Erythroblast (primary cell): Measurements from ENCODE around the gene ZNF594.
"Not testable (repeated sequence)": the region's sequence is repeated elsewhere in the genome, so short reads cannot be mapped to it uniquely, and the experiment has no call there.

Experiments
- DNase-seq, 2 experiments: peaks; one replicate each; lab custom pipeline; 2025; lab: John Stamatoyannopoulos, UW
- GATA1 ChIP-seq: IDR thresholded peaks from 2 replicates; pipeline ENCODE4 v1.6.1; 2011; ENCODE audit warnings: low read depth, mild to moderate bottlenecking, control low read depth, low read length, moderate library complexity
- POLR2A ChIP-seq: IDR thresholded peaks from 2 replicates; pipeline ENCODE4 v1.6.1; 2011; ENCODE audit warnings: mild to moderate bottlenecking, low read length

Gene ZNF594

DNA sequence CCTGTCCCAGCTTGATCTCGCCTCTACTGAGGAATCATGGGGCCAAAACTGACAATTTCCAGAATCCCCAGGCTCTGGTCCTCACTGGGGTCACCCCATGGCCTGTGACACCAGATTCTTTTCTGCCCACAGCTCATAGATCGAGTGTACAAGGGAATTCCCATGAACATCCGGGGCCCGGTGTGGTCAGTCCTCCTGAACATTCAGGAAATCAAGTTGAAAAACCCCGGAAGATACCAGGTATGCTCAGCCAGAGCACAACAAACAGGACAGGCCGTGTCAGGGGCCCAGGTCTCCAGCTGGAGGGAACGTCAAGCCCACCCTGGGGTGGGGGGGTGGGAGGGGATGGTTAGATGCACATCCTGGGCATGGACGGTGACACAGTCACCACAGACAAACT lies 58.4 kb downstream of the ZNF594 start:
- TF ChIP-seq GATA1 (no peak), POLR2A (no peak)
- DNase-seq: no peak

DNA sequence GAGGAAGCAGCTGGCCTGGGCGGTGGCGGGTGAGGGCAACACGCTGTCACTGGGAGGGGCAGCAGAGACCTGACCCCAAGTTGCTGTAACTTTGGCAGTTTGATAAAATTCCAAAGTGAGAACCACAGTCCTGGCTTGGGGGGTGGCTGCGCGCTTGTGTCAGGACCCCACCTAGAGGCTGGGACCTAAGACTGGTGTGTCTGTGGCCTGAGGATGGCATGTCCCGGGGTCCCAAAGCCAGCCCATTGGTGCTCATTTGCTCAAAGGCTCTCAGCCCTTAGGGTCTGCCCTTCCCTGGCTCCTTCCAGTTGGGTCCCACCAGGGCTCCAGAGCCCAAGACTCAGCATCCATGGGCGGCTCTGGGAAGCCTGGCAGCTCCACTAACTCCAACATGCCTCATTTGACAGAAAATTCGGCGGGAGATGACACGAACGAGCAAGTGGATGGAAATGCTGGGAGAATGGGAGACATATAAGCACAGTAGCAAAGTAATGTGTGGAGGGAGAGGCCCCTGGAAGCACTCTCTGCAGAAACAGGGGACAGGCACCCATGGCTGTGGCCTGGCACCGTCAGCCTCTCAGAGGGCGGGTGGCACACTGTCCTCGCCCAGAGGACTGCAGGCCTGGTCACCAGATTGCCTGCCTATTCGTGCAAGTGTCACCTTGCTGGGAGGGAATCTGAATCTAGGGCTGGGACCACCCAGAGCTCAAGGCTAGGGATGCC lies 59.0 kb downstream of the ZNF594 start:
- DNase-seq: not testable (repeated sequence)

DNA sequence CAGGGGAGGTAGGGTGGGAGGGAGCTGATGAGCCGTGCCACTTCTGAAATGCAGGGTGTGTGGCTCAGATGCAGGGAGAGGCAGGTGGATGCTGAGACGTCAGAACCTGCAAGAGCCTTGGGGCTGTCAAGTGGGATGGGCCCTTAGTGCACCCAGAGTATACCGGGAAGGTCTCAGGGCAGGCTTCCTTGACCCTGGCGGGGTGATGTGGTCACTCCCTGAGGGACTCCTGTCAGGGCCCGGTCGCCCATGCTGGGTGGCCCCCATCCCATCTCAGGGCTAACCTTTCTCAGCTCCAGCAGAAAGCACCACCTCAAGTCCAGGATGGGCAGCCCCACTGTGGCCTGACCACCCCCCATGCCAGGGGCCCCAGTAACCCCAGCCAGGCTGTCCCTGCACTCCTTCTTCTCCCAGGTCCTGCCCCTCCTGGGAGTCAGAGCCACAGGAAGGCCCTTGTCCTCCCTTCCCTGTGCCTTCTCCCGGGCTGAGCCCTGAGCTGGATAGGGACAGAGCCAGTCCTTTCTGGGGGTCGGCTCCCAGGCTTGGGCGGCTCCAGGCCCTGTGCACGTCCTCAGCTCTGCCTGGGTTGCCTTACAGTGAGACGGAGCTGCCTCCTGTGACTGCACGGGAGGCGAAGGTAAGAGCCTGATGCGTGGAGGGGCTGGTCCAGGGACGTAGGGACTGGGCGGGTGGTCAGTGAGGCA lies 59.7 kb downstream of the ZNF594 start:
- not testable (repeated sequence) for DNase-seq

DNA sequence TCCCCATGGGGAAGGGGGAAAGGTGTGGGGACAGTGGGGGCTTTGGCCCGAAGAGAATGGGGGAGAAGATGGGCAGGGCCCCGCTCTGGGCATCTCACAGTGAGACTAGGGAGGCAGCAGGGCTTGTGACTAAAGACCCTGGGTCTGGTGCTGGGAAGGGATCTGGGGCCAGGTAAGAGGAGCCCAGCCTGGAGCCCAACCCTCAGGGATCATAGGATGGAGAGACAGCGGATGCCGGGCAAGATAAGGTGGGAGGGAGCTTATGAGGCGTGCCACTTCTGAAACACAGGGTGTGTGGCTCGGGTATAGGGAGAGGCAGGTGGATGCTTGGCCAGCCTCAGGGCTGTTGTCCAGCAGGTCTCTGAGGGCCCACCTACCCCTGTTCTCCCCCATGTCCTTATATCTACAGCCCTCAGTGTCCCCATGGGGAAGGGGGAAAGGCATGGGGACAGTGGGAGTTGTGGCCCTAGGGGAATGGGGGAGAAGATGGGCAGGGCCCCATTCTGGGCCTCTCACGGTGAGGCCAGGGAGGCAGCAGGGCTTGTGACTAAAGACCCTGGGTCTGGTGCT lies 60.4 kb downstream of the ZNF594 start:
- TF ChIP-seq POLR2A (no peak), GATA1 (no peak)
- no peak for DNase-seq

DNA sequence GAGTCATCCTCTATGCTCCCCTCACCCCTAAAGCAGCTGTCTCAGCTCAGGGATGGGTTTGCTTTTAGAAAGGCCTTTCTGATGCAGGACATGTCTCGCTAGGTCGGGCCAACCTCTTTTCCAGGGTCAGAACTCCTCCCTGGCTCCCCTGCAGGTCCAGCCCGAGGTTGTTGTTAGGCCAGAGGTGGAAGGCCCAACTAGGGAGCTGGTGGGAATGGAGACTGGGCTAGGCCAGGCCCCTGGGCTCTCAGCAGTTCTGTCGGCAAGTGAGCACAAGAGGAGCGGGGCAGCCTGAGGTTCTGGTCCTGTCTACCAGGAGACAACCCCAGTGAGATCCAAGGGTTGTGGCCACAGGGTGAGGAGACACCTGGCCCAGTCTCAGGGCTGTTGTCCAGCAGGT lies 61.0 kb downstream of the ZNF594 start:
- DNase-seq: not testable (repeated sequence)

DNA sequence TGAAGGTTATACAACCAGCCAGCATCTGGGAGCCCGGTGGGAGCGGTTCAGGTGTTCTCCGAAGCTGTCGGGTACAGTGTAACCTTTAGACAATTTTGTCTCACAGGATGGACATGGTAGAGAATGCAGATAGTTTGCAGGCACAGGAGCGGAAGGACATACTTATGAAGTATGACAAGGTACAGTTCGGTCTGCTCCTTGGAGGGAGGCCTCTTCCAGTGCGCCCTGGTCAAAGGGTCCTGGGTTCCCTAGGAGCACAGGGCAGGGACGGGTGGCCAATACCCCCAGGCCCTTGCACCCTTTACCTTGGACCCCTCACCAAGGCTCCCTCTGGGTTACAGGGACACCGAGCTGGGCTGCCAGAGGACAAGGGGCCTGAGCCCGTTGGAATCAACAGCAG lies 61.4 kb downstream of the ZNF594 start:
- not testable (repeated sequence) for DNase-seq

DNA sequence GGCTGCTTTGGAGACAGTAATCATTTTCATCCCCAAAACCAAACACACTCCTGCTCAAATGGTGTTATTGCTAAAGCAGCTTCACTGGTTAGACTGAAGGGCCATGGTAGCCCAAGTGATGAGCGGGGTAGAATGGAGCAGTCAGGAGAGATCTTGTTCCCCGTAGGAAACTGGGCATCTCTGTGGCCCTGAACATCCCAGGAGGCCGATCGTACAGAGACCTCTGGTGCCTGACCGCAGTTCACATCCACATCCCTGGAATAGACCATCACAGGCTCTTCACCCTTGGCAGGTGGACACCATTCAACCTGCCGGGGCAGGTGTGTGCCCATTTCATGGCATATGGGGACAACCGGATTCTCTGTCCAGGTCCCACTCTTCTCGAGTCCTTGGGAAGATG lies 61.9 kb downstream of the ZNF594 start:
- DNase-seq: not testable (repeated sequence)
